Mononuclear cell (primary cell): ENCODE results near the gene DLGAP1. TPM values are rescaled to one million over a fixed set of nuclear protein-coding genes. Genes with fewer than 3 reads are reported as not detected.

Experiments used
- H3K27me3 ChIP-seq: 2 replicates; pipeline ENCODE4 v1.6.0; 2011; ENCODE audit warnings: low read length, control low read depth; ENCODE audit not compliant: insufficient read depth
- H3K4me1 ChIP-seq: 2 replicates; pipeline ENCODE4 v1.5.1; 2011; ENCODE audit warnings: mild to moderate bottlenecking, low read length, control low read depth; ENCODE audit not compliant: insufficient read depth
- H3K4me3 ChIP-seq: 2 replicates; pipeline ENCODE4 v1.5.1; 2011; ENCODE audit warnings: mild to moderate bottlenecking, low read length, moderate library complexity
- H3K9me3 ChIP-seq: 2 replicates; pipeline ENCODE4 v1.5.1; 2011; ENCODE audit warnings: low read depth, mild to moderate bottlenecking, control low read depth, low read length
- total RNA-seq: library from RNA; depleted of rRNA; stranded (reverse); fragments of >200 nt; gene quantifications from one replicate; pipeline ENCODE4 v1.2.3, GENCODE V29; 2012

Gene DLGAP1
- total RNA-seq, 1 donor = 0.42 TPM

DNA sequence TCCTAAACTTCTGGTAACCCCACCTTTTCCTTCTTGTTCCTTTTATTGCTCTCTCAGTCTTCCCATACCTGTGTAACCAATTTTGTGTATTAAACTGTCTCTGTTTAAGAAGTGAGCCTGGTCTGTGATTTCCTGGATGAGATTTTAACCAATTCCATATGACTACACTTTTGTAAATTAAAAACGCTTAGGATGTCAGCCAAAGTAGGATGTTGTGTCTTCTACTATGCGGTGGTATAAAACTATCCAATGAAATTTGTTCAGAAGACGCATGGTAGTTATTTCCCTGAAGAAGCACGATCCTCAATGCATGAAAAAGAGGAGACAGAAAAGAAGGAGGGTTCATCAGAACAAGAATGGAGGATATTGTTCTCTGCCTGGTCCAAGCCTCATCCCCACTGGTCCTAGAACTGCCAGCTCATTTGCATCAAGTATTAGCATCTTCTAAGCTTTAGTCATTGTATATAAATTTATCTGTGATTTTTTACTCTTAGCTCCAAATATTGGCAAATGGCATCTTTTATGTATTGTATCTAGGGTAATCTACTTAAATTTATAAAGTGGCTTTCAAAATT, 877.7 kb downstream of the DLGAP1 start:
- Histone ChIP-seq H3K4me1 (no peaks in the 10 kb centered on the region), H3K9me3 (no peaks in the 10 kb centered on the region), H3K4me3 (no peak overlapping the region), H3K27me3 (no peaks in the 10 kb centered on the region)

DNA sequence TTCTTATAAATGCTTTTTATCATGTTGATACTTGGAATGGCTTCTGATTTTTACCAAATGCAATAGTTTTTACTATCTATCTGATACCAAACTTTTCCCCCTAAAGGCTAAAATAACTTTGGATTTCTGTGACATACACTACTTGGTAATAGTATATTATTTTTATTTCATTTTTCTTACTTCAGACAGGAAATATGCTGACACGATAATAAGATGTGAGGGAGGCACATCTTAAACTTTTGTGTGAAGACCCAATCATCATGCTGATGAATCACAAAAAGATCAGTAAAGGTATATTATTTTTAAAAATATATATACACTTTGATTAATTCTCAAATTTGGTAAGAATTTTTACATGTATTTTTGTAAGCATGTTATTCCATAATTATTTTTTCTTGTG, 882.3 kb downstream of the DLGAP1 start:
- no peaks in the 10 kb centered on the region for H3K27me3 ChIP-seq
- H3K4me1 ChIP-seq = no peaks in the 10 kb centered on the region
- H3K4me3 ChIP-seq = no peak overlapping the region

DNA sequence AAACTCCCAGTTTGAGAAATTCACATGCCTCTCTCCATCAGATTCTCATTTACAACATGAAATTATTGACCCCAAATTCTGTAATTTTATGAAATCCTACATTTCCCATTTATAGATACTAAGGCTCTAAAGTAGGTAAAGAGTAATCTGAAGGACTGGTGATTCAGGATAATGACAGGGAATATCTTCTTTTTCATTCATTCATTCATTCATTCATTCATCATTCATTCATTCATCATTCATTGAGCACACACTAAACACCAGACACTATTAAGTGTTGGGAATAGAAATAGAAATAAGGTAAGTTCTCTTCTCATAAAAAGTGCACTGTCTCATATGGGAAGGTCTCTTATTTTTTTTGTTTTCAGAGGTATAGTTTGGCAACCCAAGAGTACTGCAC, 888.3 kb downstream of the DLGAP1 start:
- Histone ChIP-seq H3K9me3 (no peaks in the 10 kb centered on the region), H3K4me3 (no peak overlapping the region), H3K4me1 (no peaks in the 10 kb centered on the region), H3K27me3 (no peaks in the 10 kb centered on the region)

More for the DNA sequence above, 882.3 kb downstream of the DLGAP1 start:
- no peaks in the 10 kb centered on the region for H3K9me3 ChIP-seq

DNA sequence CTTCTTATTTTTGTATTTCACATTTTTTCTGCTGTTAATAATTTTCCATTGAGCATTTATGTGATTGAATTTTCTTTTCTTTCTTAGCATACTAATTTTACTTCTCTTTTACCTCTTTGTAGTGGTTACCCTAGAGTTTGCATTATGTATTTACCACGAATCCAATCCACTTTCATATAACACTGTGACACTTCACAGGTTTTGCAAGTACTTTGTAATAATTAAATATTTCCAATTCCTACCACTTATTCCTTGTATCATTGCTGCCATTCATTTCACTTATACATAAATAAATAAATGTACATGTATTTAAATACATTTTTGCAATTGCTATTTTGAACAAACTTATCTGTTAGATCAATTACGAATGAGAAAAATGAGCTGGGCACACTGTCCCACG, 894.4 kb downstream of the DLGAP1 start:
- Histone ChIP-seq H3K9me3 (no peaks in the 10 kb centered on the region), H3K4me3 (no peak overlapping the region), H3K4me1 (no peaks in the 10 kb centered on the region), H3K27me3 (no peaks in the 10 kb centered on the region)

DNA sequence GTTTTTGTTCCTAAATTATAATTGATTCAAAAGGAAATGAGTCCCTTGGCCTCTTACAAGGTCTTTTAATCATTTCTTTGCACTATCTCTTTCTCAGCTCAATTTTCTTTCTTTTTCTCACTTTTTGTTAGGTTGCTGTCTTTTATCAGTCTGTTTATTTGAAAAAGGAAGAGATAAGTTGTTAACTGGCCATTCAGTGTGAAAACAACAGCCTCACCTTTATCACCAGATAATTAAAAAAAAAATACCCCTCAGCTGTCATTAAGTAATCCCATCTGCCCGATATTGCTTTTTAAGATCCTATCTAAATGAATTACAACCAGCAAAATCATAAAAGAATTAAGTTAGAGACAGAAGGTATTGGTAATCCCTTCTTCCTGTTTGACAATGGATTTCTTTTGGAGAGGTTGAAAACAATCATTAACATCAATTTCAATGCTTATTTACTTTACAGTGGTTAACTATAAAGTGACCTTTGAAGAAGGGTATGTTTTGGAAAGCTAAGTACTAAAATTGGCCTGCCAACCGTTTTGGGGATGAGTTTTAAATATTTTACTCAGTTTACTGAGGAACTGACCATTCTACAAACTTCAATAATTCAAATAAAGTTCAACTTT, 900.2 kb downstream of the DLGAP1 start:
- no peaks in the 10 kb centered on the region for H3K4me1 ChIP-seq
- H3K27me3 ChIP-seq = no peaks in the 10 kb centered on the region
- no peaks in the 10 kb centered on the region for H3K9me3 ChIP-seq
- no peak overlapping the region for H3K4me3 ChIP-seq

DNA sequence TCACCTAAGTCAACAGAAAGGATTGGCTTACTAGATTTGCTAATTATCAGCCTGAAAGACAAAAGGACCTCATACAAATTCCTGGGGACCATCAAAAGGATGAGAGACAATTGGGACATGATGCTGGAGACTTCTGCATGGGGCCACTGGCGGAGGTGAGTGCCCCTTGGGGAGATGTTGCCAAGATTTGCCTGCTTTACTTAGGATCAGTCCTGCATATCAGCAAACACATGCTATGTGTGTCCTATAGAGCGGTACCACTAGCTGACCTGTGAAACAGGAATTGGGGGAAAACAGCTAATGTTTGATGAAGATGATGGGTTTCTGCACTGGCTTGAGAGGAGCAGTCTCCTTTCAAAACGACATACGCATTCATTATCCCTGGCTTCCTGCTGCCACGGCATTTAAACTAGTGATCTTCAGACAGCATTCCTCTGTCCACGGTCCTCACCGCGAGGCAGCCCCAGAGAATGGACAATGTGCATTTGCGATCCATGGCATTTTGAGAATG, 901.0 kb downstream of the DLGAP1 start:
- H3K4me1 ChIP-seq = no peaks in the 10 kb centered on the region
- no peak overlapping the region for H3K4me3 ChIP-seq
- no peaks in the 10 kb centered on the region for H3K9me3 ChIP-seq
- no peaks in the 10 kb centered on the region for H3K27me3 ChIP-seq

DNA sequence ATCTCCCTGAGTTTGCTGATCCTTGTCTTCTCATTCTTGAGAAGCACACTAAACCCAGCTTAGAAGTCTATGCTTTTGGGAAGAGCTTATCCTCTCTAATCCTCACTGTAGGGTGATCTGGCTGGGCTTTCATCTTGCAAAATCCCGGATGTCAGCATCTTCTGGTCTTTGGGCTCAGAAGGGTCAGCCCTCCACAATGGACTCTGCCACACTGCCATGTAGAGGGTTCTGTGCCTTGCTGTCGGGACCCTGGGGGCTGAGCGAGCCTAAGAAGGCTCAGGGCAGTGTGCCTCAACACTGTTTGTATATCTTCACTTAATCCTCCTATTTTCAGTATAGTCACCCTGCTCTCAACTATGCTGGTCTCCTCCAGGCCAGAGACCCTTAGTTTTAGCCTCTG, 902.8 kb downstream of the DLGAP1 start:
- H3K4me3 ChIP-seq = no peak overlapping the region
- H3K27me3 ChIP-seq = no peaks in the 10 kb centered on the region
- no peaks in the 10 kb centered on the region for H3K9me3 ChIP-seq
- H3K4me1 ChIP-seq = no peaks in the 10 kb centered on the region

DNA sequence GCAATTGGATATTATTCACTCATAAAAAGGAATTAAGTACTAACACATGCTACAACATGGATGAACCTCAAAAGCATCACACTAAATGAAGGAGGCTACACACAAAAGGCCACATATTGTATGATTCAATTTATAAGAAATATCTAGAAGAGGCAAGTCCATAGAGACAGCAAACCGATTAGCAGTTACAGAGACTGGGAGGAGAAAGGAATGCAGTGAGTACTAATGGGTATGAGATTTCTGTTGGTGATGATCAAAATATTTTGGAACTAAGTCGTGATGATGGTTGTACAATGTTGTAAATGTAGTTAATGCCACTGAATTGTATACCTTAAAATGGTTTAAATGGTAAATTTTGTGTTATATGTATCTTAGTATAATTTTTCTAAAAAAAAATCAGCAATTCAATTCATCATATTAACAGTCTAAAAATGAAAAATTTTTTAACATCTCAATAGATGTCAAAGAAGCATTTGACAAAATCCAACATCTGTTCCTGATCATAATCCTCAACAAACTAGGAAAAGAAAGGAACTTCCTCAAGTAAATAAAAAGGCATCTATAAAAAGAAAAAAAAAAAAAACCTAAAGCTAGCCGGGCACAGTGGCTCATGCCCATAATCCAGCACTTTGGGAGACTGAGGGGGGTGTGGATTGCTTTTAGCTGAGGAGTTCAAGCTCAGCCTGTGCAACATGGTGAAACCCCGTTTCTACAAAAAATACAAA, 907.1 kb downstream of the DLGAP1 start:
- Histone ChIP-seq H3K27me3 (no peaks in the 10 kb centered on the region), H3K4me3 (no peak overlapping the region), H3K9me3 (no peaks in the 10 kb centered on the region), H3K4me1 (no peaks in the 10 kb centered on the region)

DNA sequence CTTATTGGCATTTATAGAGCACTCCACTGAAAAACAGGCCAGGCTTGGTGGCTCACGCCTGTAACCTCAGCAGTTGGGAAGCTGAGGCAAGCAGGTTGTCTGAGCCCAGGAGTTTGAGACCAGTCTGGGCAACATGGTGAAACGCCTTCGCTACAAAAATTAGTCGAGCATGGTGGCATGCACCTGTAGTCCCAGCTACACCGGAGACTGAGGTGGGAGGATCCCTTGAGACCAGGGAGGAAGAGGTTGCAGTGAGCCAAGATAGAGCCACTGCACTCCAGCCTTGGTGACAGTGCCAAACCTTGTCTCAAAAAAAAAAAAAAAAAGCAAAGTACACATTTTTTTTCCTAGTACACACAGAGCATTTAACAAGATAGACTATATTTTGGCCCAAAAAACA, 909.0 kb downstream of the DLGAP1 start:
- Histone ChIP-seq H3K27me3 (no peaks in the 10 kb centered on the region), H3K4me3 (no peak overlapping the region), H3K9me3 (no peaks in the 10 kb centered on the region), H3K4me1 (no peaks in the 10 kb centered on the region)

DNA sequence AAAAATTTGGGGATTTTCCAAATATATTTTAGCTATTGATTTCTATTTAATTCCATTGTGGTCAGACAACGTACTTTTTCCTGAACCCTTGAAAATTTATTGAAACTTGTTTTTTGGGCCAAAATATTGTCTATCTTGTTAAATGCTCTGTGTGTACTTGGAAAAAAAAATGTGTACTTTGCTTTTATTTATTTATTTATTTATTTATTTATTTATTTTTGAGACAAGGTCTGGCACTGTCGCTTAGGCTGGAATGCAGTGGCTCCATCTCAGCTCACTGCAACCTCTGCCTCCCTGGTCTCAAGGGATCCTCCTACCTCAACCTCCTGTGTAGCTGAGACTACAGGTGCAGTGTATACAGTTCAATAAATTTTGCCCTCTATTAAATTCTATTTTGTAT, 910.6 kb downstream of the DLGAP1 start:
- H3K27me3 ChIP-seq = no peaks in the 10 kb centered on the region
- H3K4me1 ChIP-seq = no peaks in the 10 kb centered on the region
- no peak overlapping the region for H3K4me3 ChIP-seq
- H3K9me3 ChIP-seq = no peaks in the 10 kb centered on the region

DNA sequence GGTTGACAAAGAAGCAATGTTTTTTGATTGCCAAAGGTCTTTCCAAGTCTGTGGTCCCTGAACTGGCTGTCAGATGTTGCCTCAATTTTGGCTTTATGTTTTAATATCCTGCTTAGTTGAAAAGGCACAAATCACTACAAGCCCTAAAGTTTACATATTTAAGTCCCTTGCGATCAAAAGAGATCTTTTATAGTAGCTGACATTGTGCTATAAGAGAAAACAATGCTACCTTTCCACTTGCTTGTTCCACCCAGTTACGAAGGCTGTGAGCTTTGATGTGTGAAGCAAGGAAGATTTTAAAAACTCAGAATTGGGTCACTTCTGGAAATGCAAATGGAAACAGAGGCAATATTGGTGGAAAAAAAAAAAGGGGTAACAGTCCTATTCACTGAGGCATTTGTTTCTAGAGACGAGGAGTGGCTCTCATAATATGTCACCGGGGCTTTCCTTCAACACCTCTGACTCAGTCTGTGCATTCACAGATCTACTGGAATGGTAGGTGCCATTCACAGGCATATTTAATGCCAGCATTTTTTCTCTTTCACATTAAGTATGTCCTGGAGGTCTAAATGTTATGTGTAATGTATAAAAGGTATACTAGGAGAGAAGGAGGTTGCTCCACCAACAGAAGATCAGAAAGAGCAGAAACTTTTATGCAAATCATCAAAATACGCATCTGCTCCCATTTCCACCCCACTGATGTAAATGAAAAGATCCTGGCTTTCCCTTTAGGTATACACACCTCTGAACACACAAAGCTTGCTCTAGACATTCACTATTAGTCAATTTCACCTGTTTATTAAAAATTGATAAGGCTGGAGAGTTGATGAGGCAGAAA, 913.3 kb downstream of the DLGAP1 start:
- H3K4me3 ChIP-seq = no peak overlapping the region
- H3K9me3 ChIP-seq = no peaks in the 10 kb centered on the region
- no peaks in the 10 kb centered on the region for H3K27me3 ChIP-seq
- H3K4me1 ChIP-seq = no peaks in the 10 kb centered on the region

DNA sequence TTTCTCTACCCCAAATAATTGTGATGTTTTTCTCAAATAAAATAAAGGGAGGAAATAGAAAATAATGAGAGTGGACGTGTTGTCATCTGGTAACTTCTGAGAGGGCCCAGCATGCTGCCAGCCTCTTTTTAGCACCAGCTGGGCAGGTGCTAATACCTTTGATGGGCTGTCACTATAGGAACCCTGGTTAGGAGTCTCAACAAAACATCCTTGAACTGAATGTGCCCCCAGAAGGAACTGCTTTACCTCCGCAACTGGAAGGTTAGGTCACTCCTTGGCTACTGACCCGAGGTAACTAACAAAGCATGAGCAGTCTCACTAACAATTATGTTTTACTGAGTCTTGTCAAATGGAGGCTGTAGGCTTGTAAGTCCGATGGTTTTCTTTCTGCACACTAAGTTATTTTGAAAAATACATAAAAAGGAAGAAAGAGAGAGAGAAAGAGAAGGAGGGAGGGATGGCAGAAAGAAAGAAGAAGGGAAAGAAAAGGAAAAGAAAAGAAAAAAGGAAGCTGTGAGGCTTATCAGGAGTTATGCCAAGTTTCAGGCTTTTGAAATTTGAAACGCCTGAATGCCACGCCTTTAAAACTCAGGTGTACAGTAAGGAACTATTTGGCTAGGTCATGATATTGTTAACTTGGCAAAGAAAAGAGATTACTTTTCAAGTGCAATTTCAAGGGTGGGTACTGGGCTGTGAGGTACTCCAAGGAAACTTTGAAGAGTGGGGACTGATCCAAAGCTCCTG, 914.1 kb downstream of the DLGAP1 start:
- Histone ChIP-seq H3K27me3 (no peaks in the 10 kb centered on the region), H3K9me3 (no peaks in the 10 kb centered on the region), H3K4me1 (no peaks in the 10 kb centered on the region), H3K4me3 (no peak overlapping the region)

DNA sequence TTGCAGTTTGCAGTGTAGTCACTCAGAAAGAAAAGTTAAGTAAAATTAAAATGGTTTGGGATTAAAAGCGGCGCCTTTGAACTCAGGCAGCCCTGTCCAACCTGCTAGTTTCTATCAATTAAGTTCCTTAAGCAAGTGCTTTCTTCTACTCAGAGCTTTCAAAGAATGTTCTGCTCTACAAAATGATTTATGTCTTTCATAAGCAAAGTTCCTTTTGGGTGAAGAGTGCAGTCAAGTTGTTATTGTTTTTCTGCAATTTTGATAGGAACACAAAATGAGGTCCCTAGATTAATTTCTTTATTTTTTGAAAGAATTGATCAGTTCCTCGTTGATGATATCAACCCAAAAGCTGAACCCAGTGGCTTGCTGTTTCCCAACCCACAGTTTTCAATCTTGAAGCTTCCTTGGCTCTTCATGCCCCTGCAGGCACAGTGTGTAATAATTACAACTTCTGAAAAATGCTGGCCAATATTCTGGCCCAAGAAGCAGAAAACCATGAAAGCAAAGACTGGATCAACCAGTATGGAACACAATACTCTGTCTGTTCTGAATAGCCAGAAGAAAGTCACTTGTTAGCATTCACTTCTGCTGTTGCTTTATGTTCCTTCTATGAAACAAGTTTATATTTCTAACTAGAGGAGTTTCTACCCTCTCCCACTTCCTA, 916.0 kb downstream of the DLGAP1 start:
- Histone ChIP-seq H3K27me3 (no peaks in the 10 kb centered on the region), H3K4me1 (no peaks in the 10 kb centered on the region), H3K4me3 (no peak overlapping the region), H3K9me3 (no peaks in the 10 kb centered on the region)

DNA sequence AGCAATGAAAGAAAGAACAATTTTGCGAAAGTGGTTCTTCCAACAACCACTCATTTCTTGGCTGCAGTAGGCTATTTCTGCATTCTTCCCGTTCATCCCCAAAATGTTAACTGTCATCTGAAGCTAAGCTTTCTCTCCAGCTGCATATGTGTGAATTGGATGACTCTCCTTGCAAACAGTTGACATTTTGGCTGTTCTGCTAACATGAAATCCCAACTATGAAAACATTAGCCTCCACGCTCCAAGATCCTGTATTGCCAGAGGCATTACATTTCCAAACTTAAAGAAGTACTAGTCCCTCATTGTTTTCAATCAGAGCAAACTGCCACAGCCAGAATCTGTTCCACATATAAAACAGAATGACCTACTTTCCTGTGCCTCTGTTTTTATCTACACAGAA, 916.7 kb downstream of the DLGAP1 start:
- Histone ChIP-seq H3K27me3 (no peaks in the 10 kb centered on the region), H3K4me3 (no peak overlapping the region), H3K4me1 (no peaks in the 10 kb centered on the region), H3K9me3 (no peaks in the 10 kb centered on the region)
